ENCODE measurements around the gene COP1.
"Not testable (repeated sequence)": the region's sequence is repeated elsewhere in the genome, so short reads cannot be mapped to it uniquely, and the experiment has no call there.

COP1 gene

DNA sequence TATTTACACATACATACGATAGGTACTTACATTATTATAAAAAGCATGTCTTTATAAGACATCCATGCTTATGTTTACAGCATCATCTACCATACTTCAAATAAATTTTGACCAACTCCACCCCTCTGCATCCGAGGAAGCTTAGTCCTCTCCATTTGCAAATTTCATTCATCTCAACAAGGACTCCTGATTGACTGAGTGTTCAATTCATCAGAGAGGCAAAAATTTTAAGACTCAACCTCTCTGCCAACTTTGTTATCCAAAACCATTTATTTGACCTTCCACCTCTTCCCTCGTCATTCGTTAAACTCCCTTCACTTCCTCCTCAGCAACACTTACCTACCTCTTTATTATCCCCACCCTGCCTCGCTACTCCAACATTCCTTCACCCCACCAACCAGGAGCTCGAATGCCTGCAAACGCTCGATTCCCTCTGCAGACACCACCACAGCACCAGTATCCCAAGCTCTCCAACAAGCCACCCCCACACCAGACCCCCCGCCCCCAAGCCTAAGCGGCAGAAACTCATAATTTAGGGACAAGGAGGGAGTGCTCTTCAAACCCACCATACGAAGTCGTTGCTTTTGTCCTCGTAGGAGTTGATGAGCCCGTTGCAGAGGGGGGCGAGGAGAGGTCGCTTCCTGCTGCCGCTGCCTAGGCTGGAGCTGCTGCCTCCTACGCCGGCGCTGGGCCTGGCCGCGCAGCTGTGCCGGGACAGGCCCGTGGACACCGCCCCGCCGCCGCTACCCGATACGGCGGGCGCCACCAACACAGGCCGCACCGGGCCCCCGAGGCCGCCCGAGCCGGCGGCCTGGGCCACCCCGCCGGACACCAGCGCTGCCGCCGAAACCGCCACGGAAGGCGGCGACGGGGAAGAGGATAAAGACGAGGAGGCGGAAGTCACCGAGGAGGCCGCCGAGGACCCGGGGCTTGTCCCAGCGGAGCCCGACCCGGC lies 803 bp downstream of the COP1 start:
- Mint-ChIP-seq H3K4me1 (peaks cover 24% of the 10 kb centered on the region), H3K27ac (peak overlapping the region; percentile 97), H3K4me3 (peak overlapping the region; percentile 91), H3K9me3 (no peaks in the 10 kb centered on the region), H3K36me3 (peaks cover 23% of the 10 kb centered on the region)
- DNase-seq (ENCODE audit: low spot score in 2 of 2) (peak in 1 of 2 donors; percentile 51), ATAC-seq (peak; percentile 50)

DNA sequence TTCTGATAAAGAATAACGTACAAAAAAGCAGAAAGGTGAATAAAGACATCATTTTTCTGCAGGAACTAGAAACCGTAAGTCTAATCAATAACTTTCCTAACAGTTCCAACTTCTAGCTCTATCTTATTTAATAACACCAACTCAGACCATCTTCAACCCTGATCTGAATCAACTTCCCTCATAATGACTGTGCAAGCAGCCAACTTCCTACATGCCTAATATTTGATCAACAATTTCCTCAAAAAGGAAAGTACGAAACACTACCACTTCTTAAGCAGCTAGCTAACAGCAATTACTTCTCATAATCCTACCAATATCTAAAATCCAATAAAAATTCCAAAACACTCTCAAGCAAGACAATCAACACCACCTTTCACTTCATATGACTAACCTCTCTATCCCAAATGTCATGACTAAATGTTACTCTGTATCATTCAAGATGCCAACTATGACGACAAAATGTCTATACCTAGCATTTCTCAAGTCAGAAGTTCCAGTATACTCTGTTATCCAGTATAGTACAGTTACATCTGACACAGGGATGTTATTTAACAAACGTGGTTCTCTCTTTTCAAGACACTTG lies 1.7 kb downstream of the COP1 start:
- Mint-ChIP-seq H3K27ac (peak overlapping the region; percentile 97), H3K36me3 (peaks cover 23% of the 10 kb centered on the region), H3K4me1 (peaks cover 29% of the 10 kb centered on the region), H3K9me3 (no peaks in the 10 kb centered on the region), H3K4me3 (peak overlapping the region; percentile 91)
- DNase-seq (ENCODE audit: low spot score in 2 of 2), result no peak
- ATAC-seq, result peak; percentile 29

DNA sequence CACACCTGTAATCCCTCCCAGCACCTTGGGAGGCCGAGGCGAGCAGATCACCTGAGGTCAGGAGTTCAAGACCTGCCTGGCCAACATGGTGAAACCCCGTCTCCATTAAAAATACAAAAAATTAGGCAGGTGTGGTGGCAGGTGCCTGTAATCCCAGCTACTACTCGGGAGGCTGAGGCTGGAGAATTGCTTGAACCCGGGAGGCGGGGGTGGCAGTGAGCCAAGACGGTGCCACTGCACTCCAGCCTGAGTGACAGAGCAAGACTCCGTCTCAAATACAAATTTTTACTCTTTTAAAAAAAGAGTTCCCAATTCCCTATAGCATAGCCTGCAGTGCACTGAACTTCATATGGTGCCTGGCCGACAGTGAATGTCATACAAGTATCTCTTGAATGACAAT lies 2.4 kb downstream of the COP1 start:
- not testable (repeated sequence) for DNase-seq (ENCODE audit: low spot score in 2 of 2); H3K27ac Mint-ChIP-seq; ATAC-seq; H3K9me3 Mint-ChIP-seq
- H3K4me3 Mint-ChIP-seq, result peak overlapping the region; percentile 91
- peaks cover 37% of the 10 kb centered on the region for H3K4me1 Mint-ChIP-seq
- H3K36me3 Mint-ChIP-seq, result peaks cover 23% of the 10 kb centered on the region

DNA sequence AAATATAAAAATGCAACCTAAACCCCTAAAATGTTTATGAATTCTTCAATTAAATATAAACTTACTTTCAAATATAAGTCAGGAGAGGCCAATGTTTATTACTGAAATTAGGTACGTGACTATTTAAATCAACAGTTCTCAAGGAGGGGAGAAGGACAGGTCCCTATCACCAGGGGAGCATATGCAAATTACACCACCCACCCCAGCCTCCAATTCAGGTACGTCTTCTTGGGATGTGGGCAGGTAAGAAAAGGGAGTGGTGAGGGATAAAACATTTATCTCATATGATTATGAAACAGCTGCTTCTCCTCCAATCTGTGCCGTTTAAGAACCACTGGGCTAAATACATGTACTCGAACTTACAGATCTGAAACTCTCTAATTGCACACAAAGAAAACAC lies 3.4 kb downstream of the COP1 start:
- peaks cover 44% of the 10 kb centered on the region for H3K4me1 Mint-ChIP-seq
- ATAC-seq, result no peak
- no peak overlapping the region for H3K4me3 Mint-ChIP-seq
- peaks cover 23% of the 10 kb centered on the region for H3K36me3 Mint-ChIP-seq
- H3K27ac Mint-ChIP-seq, result no peak overlapping the region
- DNase-seq (ENCODE audit: low spot score in 2 of 2), result no peak
- no peaks in the 10 kb centered on the region for H3K9me3 Mint-ChIP-seq

DNA sequence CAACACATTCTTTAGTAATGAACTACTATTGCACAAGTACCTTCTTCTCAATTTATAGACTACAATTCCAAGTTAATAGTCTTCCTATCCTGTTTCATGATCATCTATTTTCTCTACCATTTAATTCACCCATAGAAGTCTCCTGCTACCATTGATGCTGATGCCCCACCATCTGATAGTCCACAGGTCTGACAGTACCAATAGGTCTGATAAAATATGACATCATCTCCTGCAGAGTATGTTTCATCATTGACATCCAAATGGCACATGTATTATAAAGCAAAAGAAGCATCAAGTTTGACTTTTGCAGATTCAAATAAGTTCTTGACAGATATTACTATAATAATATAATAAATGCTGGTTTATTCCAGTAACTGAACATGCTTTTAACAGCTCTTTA lies 5.5 kb downstream of the COP1 start:
- Mint-ChIP-seq H3K4me3 (no peak overlapping the region), H3K27ac (no peak overlapping the region), H3K9me3 (no peaks in the 10 kb centered on the region), H3K36me3 (peaks cover 9% of the 10 kb centered on the region), H3K4me1 (peaks cover 58% of the 10 kb centered on the region)
- ATAC-seq (no peak), DNase-seq (ENCODE audit: low spot score in 2 of 2) (no peak)

DNA sequence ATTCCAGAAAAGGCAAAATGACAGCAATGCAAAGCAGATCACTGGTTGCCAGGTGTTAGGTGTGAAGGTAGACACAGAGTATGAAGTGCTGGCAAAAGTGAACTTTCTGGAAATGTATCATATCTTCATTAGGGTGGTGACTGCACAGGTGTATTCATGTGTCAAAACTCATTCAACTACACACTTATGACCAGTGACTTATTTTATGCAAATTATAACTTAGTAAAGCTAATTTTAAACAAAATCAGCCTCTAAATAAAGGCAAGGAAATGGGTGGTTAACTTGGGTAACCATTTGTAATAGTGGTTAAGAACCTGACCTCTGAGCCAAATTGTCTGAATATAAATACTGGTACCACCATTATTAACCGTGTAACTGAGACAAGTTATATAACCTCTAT lies 7.4 kb downstream of the COP1 start:
- no peak overlapping the region for H3K27ac Mint-ChIP-seq
- H3K9me3 Mint-ChIP-seq, result no peaks in the 10 kb centered on the region
- no peak for DNase-seq (ENCODE audit: low spot score in 2 of 2)
- ATAC-seq, result no peak
- no peak overlapping the region for H3K4me3 Mint-ChIP-seq
- peaks cover 58% of the 10 kb centered on the region for H3K4me1 Mint-ChIP-seq
- peaks cover 11% of the 10 kb centered on the region for H3K36me3 Mint-ChIP-seq

DNA sequence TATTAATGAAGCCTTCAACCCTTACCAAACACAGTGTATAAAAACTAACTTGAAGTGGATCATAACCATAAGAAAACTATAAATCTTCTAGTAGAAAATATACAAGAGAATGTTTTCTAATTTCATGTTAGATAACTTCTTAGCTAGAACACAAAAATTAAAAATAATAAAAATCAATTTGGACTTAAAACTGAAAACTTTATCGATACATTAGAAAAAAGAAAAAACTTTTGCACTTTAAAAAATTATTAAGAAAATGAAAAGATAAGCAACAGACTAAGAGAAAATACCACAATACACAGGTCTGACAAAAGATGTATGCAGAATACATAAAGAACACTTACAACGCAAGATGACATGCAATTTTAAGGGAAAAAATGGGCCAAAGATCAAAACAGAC lies 8.7 kb downstream of the COP1 start:
- Mint-ChIP-seq H3K4me1 (peaks cover 63% of the 10 kb centered on the region), H3K36me3 (peaks cover 11% of the 10 kb centered on the region), H3K27ac (no peak overlapping the region), H3K9me3 (no peaks in the 10 kb centered on the region), H3K4me3 (no peak overlapping the region)
- DNase-seq (ENCODE audit: low spot score in 2 of 2) (no peak), ATAC-seq (no peak)

DNA sequence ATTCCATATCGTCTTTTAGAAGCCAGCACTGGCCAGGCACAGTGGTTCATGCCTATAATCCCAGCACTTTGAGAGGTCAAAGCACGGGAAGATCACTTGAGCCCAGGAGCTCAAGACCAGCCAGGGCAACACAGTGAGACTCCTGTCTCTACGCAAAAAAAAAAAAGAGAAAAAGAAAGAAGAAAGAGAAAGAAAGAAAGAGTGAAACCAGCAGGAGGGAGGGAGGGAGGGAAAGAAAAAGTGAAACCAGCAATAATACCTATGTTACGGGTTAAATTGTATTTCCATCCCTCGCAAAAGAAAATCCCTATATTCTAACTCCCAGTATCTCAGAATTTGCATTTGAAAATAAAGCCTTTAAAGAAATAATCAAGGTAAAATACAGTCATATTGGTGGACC lies 10.4 kb downstream of the COP1 start:
- no peak for ATAC-seq
- H3K9me3 Mint-ChIP-seq, result no peaks in the 10 kb centered on the region
- H3K4me1 Mint-ChIP-seq, result peaks cover 80% of the 10 kb centered on the region
- DNase-seq (ENCODE audit: low spot score in 2 of 2), result no peak
- no peak overlapping the region for H3K27ac Mint-ChIP-seq
- H3K36me3 Mint-ChIP-seq, result peaks cover 17% of the 10 kb centered on the region
- peak overlapping the region; percentile 63 for H3K4me3 Mint-ChIP-seq

DNA sequence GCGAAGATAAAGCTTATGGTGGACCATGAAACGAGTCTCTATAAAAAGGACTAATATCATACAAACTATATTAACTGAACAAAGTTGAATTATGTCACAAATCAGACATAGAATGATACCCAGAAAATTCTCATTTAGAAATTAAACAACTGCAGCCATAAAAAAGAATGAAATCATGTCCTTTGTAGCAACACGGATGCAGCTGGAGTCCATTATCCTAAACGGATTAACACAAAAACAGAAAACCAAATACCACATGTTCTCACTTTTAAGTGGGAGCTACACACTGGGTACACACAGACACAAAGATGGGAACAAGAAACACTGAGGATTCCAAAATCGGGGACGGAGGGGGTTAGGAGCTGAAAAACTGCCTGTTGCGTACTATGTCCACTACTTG lies 11.5 kb downstream of the COP1 start:
- no peaks in the 10 kb centered on the region for H3K9me3 Mint-ChIP-seq
- no peak overlapping the region for H3K4me3 Mint-ChIP-seq
- no peak overlapping the region for H3K27ac Mint-ChIP-seq
- no peak for ATAC-seq
- H3K4me1 Mint-ChIP-seq, result peaks cover 82% of the 10 kb centered on the region
- DNase-seq (ENCODE audit: low spot score in 2 of 2), result no peak
- peaks cover 17% of the 10 kb centered on the region for H3K36me3 Mint-ChIP-seq

DNA sequence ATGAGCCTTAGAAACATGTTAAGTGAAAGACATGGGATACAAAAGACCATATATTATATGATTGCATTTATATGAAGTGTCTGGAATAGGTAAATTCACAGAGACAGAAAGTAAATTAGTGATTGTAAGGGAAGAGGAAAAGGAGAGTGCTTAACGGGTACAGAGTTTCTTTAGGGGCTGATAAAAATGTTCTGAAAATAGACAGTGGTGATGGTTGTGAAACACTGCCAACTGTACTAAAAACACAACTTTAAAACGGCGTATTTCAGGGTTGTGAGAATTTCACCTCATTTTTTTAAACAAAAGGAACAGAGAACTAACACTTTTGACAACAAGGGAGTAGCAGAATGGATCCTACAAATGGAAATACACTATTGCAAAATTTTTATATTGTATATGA lies 13.4 kb downstream of the COP1 start:
- H3K4me3 Mint-ChIP-seq, result peak overlapping the region; percentile 14
- ATAC-seq, result no peak
- H3K27ac Mint-ChIP-seq, result peak overlapping the region; percentile 64

DNA sequence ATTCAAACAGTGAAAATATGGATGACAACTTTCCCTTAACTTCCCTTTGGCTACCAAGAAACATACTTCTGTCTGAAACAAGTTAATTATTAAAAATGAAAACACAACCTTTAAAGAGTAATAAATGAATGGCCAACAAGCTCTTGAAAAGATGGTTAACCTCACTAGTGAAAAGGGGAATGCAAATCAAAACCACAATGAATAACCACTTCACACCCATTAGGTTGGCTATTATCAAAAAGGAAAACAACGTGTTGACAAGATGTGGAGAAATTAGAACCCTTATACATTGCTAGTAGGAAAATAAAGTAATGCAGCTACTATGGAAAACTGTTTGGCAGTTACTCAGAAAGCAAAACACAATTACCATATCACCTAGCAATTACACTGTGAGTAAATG lies 14.1 kb downstream of the COP1 start:
- no peak overlapping the region for H3K27ac Mint-ChIP-seq
- ATAC-seq (peak; percentile 96), DNase-seq (ENCODE audit: low spot score in 2 of 2) (no peak)
- no peaks in the 10 kb centered on the region for H3K9me3 Mint-ChIP-seq
- H3K36me3 Mint-ChIP-seq, result peaks cover 17% of the 10 kb centered on the region
- H3K4me3 Mint-ChIP-seq, result peak overlapping the region; percentile 14
- H3K4me1 Mint-ChIP-seq, result peaks cover 74% of the 10 kb centered on the region

More for the DNA sequence above, 13.4 kb downstream of the COP1 start:
- Mint-ChIP-seq H3K36me3 (peaks cover 17% of the 10 kb centered on the region), H3K9me3 (no peaks in the 10 kb centered on the region), H3K4me1 (peaks cover 77% of the 10 kb centered on the region)
- no peak for DNase-seq (ENCODE audit: low spot score in 2 of 2)

DNA sequence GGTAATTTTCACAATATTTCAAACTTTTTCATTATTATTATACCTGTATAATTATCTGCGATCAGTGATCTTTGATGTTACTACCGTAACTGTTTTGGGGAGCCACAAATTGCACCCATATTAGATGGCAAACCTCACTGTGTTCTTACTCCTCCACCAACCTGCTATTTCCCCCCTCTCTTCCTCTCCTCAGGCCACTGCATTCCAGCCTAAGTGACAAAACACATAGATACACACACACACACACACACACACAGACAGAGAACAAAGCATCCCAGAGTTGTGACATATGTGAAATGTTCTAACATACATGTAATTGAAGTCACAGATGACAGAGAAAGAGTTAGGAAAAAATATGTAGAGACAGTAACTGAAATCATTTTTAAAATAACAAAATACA lies 18.5 kb downstream of the COP1 start:
- DNase-seq (ENCODE audit: low spot score in 2 of 2) (no peak), ATAC-seq (no peak)
- no peak overlapping the region for H3K4me3 Mint-ChIP-seq
- H3K36me3 Mint-ChIP-seq, result peaks cover 9% of the 10 kb centered on the region
- H3K27ac Mint-ChIP-seq, result no peak overlapping the region
- H3K9me3 Mint-ChIP-seq, result no peaks in the 10 kb centered on the region
- H3K4me1 Mint-ChIP-seq, result peaks cover 52% of the 10 kb centered on the region

DNA sequence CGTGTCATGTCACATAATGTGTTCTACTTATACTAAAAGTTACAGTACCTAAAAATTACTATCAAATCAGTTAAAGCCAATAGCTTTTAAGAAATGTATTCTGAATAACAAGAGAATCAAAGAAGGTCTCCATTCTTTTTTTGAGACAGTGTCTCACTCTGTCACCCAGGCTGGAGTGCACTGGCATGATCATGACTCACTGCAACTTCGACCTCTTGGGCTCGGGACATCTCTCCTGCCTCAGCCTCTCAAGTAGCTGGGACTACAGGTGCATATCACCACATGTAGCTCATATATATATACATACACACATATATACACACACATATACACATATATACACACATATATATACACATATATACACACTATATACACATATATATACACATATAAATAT lies 20.1 kb downstream of the COP1 start:
- no peak overlapping the region for H3K27ac Mint-ChIP-seq
- H3K4me1 Mint-ChIP-seq, result peaks cover 44% of the 10 kb centered on the region

DNA sequence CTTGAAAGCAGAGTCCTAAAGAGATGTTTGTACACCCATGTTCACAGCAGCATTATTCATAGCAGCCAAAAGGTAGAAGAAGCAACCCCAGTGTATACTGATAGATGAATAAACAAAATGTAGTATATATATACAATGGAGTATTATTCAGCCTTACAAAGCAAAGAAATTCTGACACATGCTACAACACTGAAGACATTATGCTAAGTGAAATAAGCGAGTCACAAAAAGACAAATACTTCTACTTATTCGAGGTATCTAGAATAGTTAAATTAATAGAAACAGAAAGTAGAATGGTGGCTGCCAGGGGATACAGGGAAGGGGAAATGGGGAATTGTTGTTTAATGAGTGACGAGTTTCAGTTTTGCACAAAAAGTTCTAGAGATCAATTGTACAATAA lies 23.5 kb downstream of the COP1 start:
- H3K27ac Mint-ChIP-seq, result no peak overlapping the region
- ATAC-seq (peak; percentile 53), DNase-seq (ENCODE audit: low spot score in 2 of 2) (no peak)
- H3K4me3 Mint-ChIP-seq, result no peak overlapping the region
- no peaks in the 10 kb centered on the region for H3K9me3 Mint-ChIP-seq
- H3K4me1 Mint-ChIP-seq, result peaks cover 31% of the 10 kb centered on the region
- peaks cover 48% of the 10 kb centered on the region for H3K36me3 Mint-ChIP-seq

More for the DNA sequence above, 20.1 kb downstream of the COP1 start:
- Mint-ChIP-seq H3K9me3 (no peaks in the 10 kb centered on the region), H3K36me3 (peaks cover 18% of the 10 kb centered on the region), H3K4me3 (no peak overlapping the region)
- ATAC-seq (no peak), DNase-seq (ENCODE audit: low spot score in 2 of 2) (no peak)

DNA sequence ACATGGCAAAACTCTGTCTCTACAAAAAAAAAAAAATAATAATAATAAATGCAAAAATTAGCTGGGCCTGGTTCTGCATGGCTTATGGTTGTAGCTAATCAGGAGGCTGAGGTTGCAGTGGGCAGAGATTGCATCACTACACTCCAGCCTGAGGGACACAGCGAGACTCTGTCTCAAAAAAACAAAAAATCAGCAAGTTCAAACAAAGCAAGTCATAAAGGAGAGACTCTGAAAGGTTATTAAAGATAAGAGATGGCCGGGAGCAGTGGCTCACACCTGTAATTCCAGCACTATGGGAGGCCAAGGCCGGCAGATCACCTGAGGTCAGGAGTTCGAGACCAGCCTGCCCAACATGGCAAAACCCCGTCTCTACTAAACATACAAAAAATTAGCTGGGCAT lies 28.8 kb downstream of the COP1 start:
- Mint-ChIP-seq H3K27ac (no peak overlapping the region), H3K4me1 (peaks cover 38% of the 10 kb centered on the region), H3K9me3 (no peaks in the 10 kb centered on the region), H3K4me3 (peak overlapping the region; percentile 26), H3K36me3 (peaks cover 87% of the 10 kb centered on the region)
- ATAC-seq (no peak), DNase-seq (ENCODE audit: low spot score in 2 of 2) (no peak)

DNA sequence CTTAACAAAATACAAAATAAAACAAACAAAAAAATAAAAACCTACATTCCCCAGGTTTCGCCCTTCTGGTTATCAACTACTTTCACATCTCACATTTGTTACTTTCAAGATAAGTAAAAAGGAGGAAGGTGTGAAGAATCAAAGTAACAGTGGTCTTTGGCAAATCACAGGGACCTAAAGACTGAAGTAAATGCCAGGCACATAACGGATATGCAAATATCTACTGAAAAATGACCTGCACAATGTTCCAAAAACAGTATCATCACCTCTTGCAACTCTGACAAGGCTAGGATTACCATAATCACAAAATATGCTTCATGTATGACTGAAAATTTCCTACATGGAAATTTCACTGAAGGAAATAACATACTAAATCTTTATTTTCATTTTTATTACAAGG lies 29.3 kb downstream of the COP1 start:
- DNase-seq (ENCODE audit: low spot score in 2 of 2), result no peak
- Mint-ChIP-seq H3K27ac (peak overlapping the region; percentile 40), H3K4me3 (peak overlapping the region; percentile 26), H3K9me3 (no peaks in the 10 kb centered on the region), H3K36me3 (peaks cover 89% of the 10 kb centered on the region), H3K4me1 (peaks cover 38% of the 10 kb centered on the region)
- peak; percentile 78 for ATAC-seq

Data from stimulated activated effector memory CD8-positive, alpha-beta T cell treated with anti-CD3 and anti-CD28 coated beads, Interleukin-12 subunit alpha, Interleukin-12 subunit beta, amount 100 ng/mL, for 72 hours (primary cell).